Uterus (tissue), 4 donors: ENCODE data around the gene MINDY4. TPM values are rescaled to one million over a fixed set of nuclear protein-coding genes. Genes with fewer than 3 reads are reported as not detected.

Experiments used
- DNase-seq, 2 donors: peaks; one replicate each; pipeline ENCODE4 v3.0.0-alpha.2; 2019 to 2020
- H3K27ac ChIP-seq, 2 donors: fragments of 200-600 bp; sonication (generic); 1 replicate in 1 of 2; 2 replicates in 1 of 2; pipeline ENCODE4 v1.5.1; 2016 to 2018
- H3K27me3 ChIP-seq, 2 donors: fragments of 200-600 bp; sonication (generic); one replicate each; pipeline ENCODE4 v1.5.1; 2018 to 2019; ENCODE audit warnings: control low read depth in 1 of 2
- H3K36me3 ChIP-seq, 2 donors: fragments of 200-600 bp; sonication (generic); one replicate each; pipeline ENCODE4 v1.5.1; 2019; ENCODE audit warnings: control low read depth in 1 of 2
- H3K4me1 ChIP-seq, 2 donors: fragments of 200-600 bp; sonication (generic); one replicate each; pipeline ENCODE4 v1.5.1; 2018 to 2019; ENCODE audit warnings: control low read depth in 1 of 2
- H3K4me3 ChIP-seq, 2 donors: fragments of 200-600 bp; sonication (generic); 1 replicate in 1 of 2; 2 replicates in 1 of 2; pipeline ENCODE4 v1.5.1; 2018 to 2019; ENCODE audit warnings: mild to moderate bottlenecking in 1 of 2
- H3K9me3 ChIP-seq, 2 donors: fragments of 200-600 bp; sonication (generic); one replicate each; pipeline ENCODE4 v1.5.1; 2019; ENCODE audit warnings: control low read depth in 1 of 2
- CTCF ChIP-seq, 4 experiments: fragments of 200-600 bp in 2 of 4; fragments of 450-650 bp in 2 of 4; sonication (generic) in 2 of 4; IDR thresholded peaks; one replicate each; pipeline ENCODE4 v1.5.1; 2016 to 2019; ENCODE audit warnings: antibody characterized with exemption in 4 of 4, mild to moderate bottlenecking in 2 of 4, moderate library complexity in 1 of 4
- POLR2A ChIP-seq, 2 donors: fragments of 450-650 bp; IDR thresholded peaks; one replicate each; pipeline ENCODE4 v1.6.1; 2016; ENCODE audit warnings: antibody characterized with exemption in 2 of 2, mild to moderate bottlenecking in 1 of 2, moderate library complexity in 1 of 2
- intact Hi-C: fragments of 100-400 bp; cut with DNase I; formaldehyde crosslinking; loops from one replicate; pipeline ENCODE4 v1.15.1; 2023; ENCODE audit warnings: low total_unique reads
- total RNA-seq, 4 donors: library from RNA; depleted of rRNA in 3 of 4; stranded (reverse); fragments of >200 nt in 3 of 4; gene quantifications; one replicate each; pipeline versions ENCODE4 v1.1.0 to v1.2.4, GENCODE V29; 2014 to 2023
- donor health status: DM: yes; HTN: yes; CAD: no.

Gene MINDY4
- total RNA-seq, 4 donors from 2014 or later: 14.7 to 23.8 (median 16.9) TPM

- no peak for TF ChIP-seq CTCF (IDR thresholded peaks at IDR 0.05)
- no peak for TF ChIP-seq POLR2A (IDR thresholded peaks at IDR 0.05)
- Histone ChIP-seq H3K27me3 (no peaks in the 10 kb centered on the region), H3K36me3 (no peaks in the 10 kb centered on the region), H3K4me3 (no peak overlapping the region), H3K4me1 (no peaks in the 10 kb centered on the region), H3K9me3 (peaks cover 0 to 3% of the 10 kb centered on the region in 2 donors), H3K27ac (no peak overlapping the region)
- intact Hi-C loops: no loop called here
- DNase-seq: no peak
These were observed 106.8 kb downstream of the MINDY4 start for GRCh38 chr7:30877993-30878392.

DNA sequence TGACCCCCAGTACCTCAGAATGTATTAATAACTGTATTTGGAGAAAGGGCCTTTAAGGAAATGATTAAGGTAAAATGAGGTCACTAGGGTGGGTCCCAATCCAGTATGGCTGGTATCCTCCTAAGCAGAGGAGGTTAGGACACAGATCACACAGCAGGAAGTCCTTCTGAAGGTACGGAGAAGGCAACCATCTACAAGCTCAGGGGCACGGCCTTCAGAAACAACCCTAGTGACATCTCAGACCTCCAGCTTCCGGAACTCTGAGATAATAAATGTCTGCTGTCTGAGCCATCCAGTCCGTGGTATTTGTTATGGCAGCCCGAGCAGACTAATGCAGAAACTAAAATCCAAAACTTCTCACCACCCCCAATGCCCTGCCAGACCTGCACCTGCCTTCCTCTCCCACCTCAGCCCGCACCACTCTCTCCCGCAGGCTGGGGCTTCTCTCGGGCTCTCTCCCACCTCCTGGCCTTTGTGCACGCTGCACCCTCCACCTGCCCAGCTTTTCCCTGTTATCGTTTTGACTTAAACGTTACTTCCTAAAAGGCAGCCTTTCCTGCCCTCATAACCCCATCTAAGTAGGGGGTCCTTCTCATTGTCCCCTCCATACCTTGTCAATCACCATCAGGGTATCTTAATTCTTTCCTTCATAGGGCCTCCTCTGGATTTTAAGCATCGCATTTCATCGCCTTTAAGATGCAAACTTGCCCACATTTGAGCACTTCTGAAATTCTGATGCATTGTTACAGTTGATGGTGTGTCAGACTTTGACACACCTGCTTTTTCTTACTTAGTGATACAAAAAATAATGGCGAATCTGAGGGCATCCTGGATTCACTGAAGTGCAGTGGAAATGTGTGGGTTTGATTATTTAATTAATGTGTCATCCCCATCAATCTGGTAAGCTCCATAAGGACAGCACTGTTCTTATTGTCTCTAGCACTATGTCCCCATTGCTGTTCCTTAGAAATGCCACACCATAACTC lies 108.2 kb downstream of the MINDY4 start:
- TF ChIP-seq CTCF (IDR thresholded peaks at IDR 0.05) (no peak), POLR2A (IDR thresholded peaks at IDR 0.05) (no peak)
- no peaks in the 10 kb centered on the region for H3K36me3 ChIP-seq
- H3K27ac ChIP-seq: no peak overlapping the region
- H3K4me3 ChIP-seq: no peak overlapping the region
- no peaks in the 10 kb centered on the region for H3K27me3 ChIP-seq
- peaks cover 0 to under 1% of the 10 kb centered on the region in 2 donors for H3K9me3 ChIP-seq
- DNase-seq: no peak
- intact Hi-C loops: no loop called here
- H3K4me1 ChIP-seq: no peaks in the 10 kb centered on the region

- H3K9me3 ChIP-seq: no peaks in the 10 kb centered on the region
- no peak for TF ChIP-seq POLR2A (IDR thresholded peaks at IDR 0.05)
- TF ChIP-seq CTCF (IDR thresholded peaks at IDR 0.05): no peak
- no peak for DNase-seq
- intact Hi-C loops: no loop called here
- H3K27me3 ChIP-seq: no peaks in the 10 kb centered on the region
- no peak overlapping the region for H3K4me3 ChIP-seq
- no peaks in the 10 kb centered on the region for H3K4me1 ChIP-seq
- H3K36me3 ChIP-seq: no peaks in the 10 kb centered on the region
- H3K27ac ChIP-seq: no peak overlapping the region
These were observed 109.0 kb downstream of the MINDY4 start for GRCh38 chr7:30880125-30880720.

GRCh38 chr7:30880941-30881340 lies 109.7 kb downstream of the MINDY4 start:
- Histone ChIP-seq H3K27ac (no peak overlapping the region), H3K4me1 (no peaks in the 10 kb centered on the region), H3K9me3 (no peaks in the 10 kb centered on the region), H3K4me3 (no peak overlapping the region), H3K27me3 (no peaks in the 10 kb centered on the region), H3K36me3 (no peaks in the 10 kb centered on the region)
- no peak for DNase-seq
- TF ChIP-seq CTCF (IDR thresholded peaks at IDR 0.05) (no peak), POLR2A (IDR thresholded peaks at IDR 0.05) (no peak)
- intact Hi-C loops: no loop called here

GRCh38 chr7:30881448-30881847 lies 110.2 kb downstream of the MINDY4 start:
- peaks cover 0 to 2% of the 10 kb centered on the region in 2 donors for H3K4me1 ChIP-seq
- no peak for DNase-seq
- intact Hi-C loops: no loop called here
- TF ChIP-seq POLR2A (IDR thresholded peaks at IDR 0.05) (no peak), CTCF (IDR thresholded peaks at IDR 0.05) (no peak)
- H3K9me3 ChIP-seq: no peaks in the 10 kb centered on the region
- H3K4me3 ChIP-seq: no peak overlapping the region
- H3K27me3 ChIP-seq: no peaks in the 10 kb centered on the region
- no peak overlapping the region for H3K27ac ChIP-seq
- H3K36me3 ChIP-seq: no peaks in the 10 kb centered on the region
